HAP-1 (cell line): ENCODE measurements around the gene LRRC25.

Source experiments
- DNase-seq, 2 experiments: peaks; one replicate each; pipeline ENCODE4 v3.0.0-alpha.2; 2016 to 2020; ENCODE audit warnings: low spot score in 2 of 2
- H3K27me3 ChIP-seq: fragments of 250-450 bp; sonication (Bioruptor Pico); 2 replicates; pipeline ENCODE4 v1.5.1; 2020; ENCODE audit warnings: low read depth, mild to moderate bottlenecking, moderate library complexity
- H3K36me3 ChIP-seq: fragments of 250-450 bp; sonication (Bioruptor Pico); replicated peaks from 2 replicates; pipeline ENCODE4 v1.5.1; 2020; ENCODE audit warnings: mild to moderate bottlenecking
- H3K4me1 ChIP-seq: fragments of 250-450 bp; sonication (Bioruptor Pico); 2 replicates; pipeline ENCODE4 v1.5.1; 2020; ENCODE audit warnings: mild to moderate bottlenecking
- H3K4me3 ChIP-seq: fragments of 250-450 bp; sonication (Bioruptor Pico); 2 replicates; pipeline ENCODE4 v1.5.1; 2020; ENCODE audit warnings: mild to moderate bottlenecking, moderate library complexity
- H3K9me3 ChIP-seq: fragments of 250-450 bp; sonication (Bioruptor Pico); 2 replicates; pipeline ENCODE4 v1.5.1; 2020; ENCODE audit warnings: mild to moderate bottlenecking, moderate library complexity
- in situ Hi-C: fragments of 300-500 bp; cut with MboI; formaldehyde crosslinking; loops from 3 replicates; pipeline ENCODE4 v1.14.3; 2020; ENCODE audit warnings: low sequenced_read_pairs, inconsistent platforms, mixed read lengths

LRRC25 gene

GRCh38 chr19:18424122-18424889 lies 26.9 kb upstream of the LRRC25 start:
- no peak for DNase-seq
- Histone ChIP-seq H3K27me3 (no peaks in the 10 kb centered on the region), H3K4me1 (peaks cover 5% of the 10 kb centered on the region), H3K4me3 (no peak overlapping the region), H3K9me3 (no peaks in the 10 kb centered on the region), H3K36me3 (0 out of 2 replicates have a peak, but pooled peaks cover 3% of the 10 kb centered on the region)
- in situ Hi-C loops, result no loop called here

GRCh38 chr19:18423258-18424020 lies 26.0 kb upstream of the LRRC25 start:
- Histone ChIP-seq H3K27me3 (no peaks in the 10 kb centered on the region), H3K9me3 (no peaks in the 10 kb centered on the region), H3K4me3 (no peak overlapping the region), H3K36me3 (no peaks in the 10 kb centered on the region), H3K4me1 (peaks cover 7% of the 10 kb centered on the region)
- DNase-seq, result no peak
- in situ Hi-C loops, result no loop called here

GRCh38 chr19:18422530-18423191 lies 25.2 kb upstream of the LRRC25 start:
- Histone ChIP-seq H3K27me3 (no peaks in the 10 kb centered on the region), H3K4me1 (peaks cover 10% of the 10 kb centered on the region), H3K9me3 (no peaks in the 10 kb centered on the region), H3K4me3 (no peak overlapping the region), H3K36me3 (no peaks in the 10 kb centered on the region)
- DNase-seq, result no peak
- in situ Hi-C loops, result no loop called here

GRCh38 chr19:18421371-18421959 lies 24.0 kb upstream of the LRRC25 start:
- Histone ChIP-seq H3K27me3 (no peaks in the 10 kb centered on the region), H3K9me3 (no peaks in the 10 kb centered on the region), H3K36me3 (no peaks in the 10 kb centered on the region), H3K4me1 (peaks cover 19% of the 10 kb centered on the region), H3K4me3 (peak overlapping the region; percentile 60)
- no peak for DNase-seq
- in situ Hi-C loops, result no loop called here

- Histone ChIP-seq H3K4me3 (peak overlapping the region; percentile 60), H3K27me3 (no peaks in the 10 kb centered on the region), H3K9me3 (no peaks in the 10 kb centered on the region), H3K4me1 (peaks cover 23% of the 10 kb centered on the region), H3K36me3 (no peaks in the 10 kb centered on the region)
- DNase-seq, result no peak
- in situ Hi-C loops, result no loop called here
These were observed 23.5 kb upstream of the LRRC25 start for GRCh38 chr19:18420930-18421329.

GRCh38 chr19:18419699-18420460 lies 22.5 kb upstream of the LRRC25 start:
- Histone ChIP-seq H3K9me3 (no peaks in the 10 kb centered on the region), H3K4me3 (peak overlapping the region; percentile 60), H3K4me1 (peaks cover 23% of the 10 kb centered on the region), H3K36me3 (no peaks in the 10 kb centered on the region), H3K27me3 (no peaks in the 10 kb centered on the region)
- DNase-seq, result peak; percentile 11 to 68
- in situ Hi-C loops, result no loop called here

- in situ Hi-C loops, result no loop called here
- peak within 1 kb of the TSS; percentile 60 for H3K4me3 ChIP-seq
- no peaks in the 10 kb centered on the region for H3K9me3 ChIP-seq
- DNase-seq, result peak; percentile 63 to 82
- peaks cover 23% of the 10 kb centered on the region for H3K4me1 ChIP-seq
- H3K27me3 ChIP-seq, result no peaks in the 10 kb centered on the region
- no peaks in the 10 kb centered on the region for H3K36me3 ChIP-seq
These were observed 21.8 kb upstream of the LRRC25 start, which contains the start of gene SSBP4 for GRCh38 chr19:18419195-18419698. SSBP4 (plus strand) TSS chr19:18419398; CDS start chr19:18419649, 251 bp downstream.

GRCh38 chr19:18418483-18419194 lies 21.2 kb upstream of the LRRC25 start:
- Histone ChIP-seq H3K9me3 (no peaks in the 10 kb centered on the region), H3K4me1 (peaks cover 23% of the 10 kb centered on the region), H3K27me3 (no peaks in the 10 kb centered on the region), H3K36me3 (no peaks in the 10 kb centered on the region), H3K4me3 (peak overlapping the region; percentile 60)
- peak in 1 of 2 experiments; percentile 25 for DNase-seq
- in situ Hi-C loops, result no loop called here

- DNase-seq, result no peak
- peak overlapping the region; percentile 32 for H3K4me3 ChIP-seq
- in situ Hi-C loops, result no loop called here
- H3K4me1 ChIP-seq, result peaks cover 23% of the 10 kb centered on the region
- H3K9me3 ChIP-seq, result no peaks in the 10 kb centered on the region
- no peaks in the 10 kb centered on the region for H3K36me3 ChIP-seq
- H3K27me3 ChIP-seq, result no peaks in the 10 kb centered on the region
These were observed 20.6 kb upstream of the LRRC25 start for GRCh38 chr19:18418029-18418482.

GRCh38 chr19:18417250-18418028 lies 20.0 kb upstream of the LRRC25 start:
- peak overlapping the region; percentile 32 for H3K4me3 ChIP-seq
- peak; percentile 82 to 92 for DNase-seq
- no peaks in the 10 kb centered on the region for H3K36me3 ChIP-seq
- peaks cover 23% of the 10 kb centered on the region for H3K4me1 ChIP-seq
- no peaks in the 10 kb centered on the region for H3K9me3 ChIP-seq
- in situ Hi-C loops, result no loop called here
- H3K27me3 ChIP-seq, result no peaks in the 10 kb centered on the region

GRCh38 chr19:18416778-18417249 lies 19.4 kb upstream of the LRRC25 start:
- H3K9me3 ChIP-seq, result no peaks in the 10 kb centered on the region
- H3K27me3 ChIP-seq, result no peaks in the 10 kb centered on the region
- H3K4me1 ChIP-seq, result peaks cover 23% of the 10 kb centered on the region
- H3K4me3 ChIP-seq, result peak overlapping the region; percentile 32
- H3K36me3 ChIP-seq, result no peaks in the 10 kb centered on the region
- peak; percentile 86 to 96 for DNase-seq
- in situ Hi-C loops, result no loop called here
